ENCODE data around the gene CKLF.

Gene CKLF

GRCh38 chr16:66516808-66517585 lies 35.4 kb upstream of the CKLF start:
- H3K9me3 ChIP-seq (ENCODE audit: low read length), result no peaks in the 10 kb centered on the region
- H3K4me3 ChIP-seq (ENCODE audit: low read depth, low read length, poor library complexity, severe bottlenecking), result peak overlapping the region; percentile 61
- peak overlapping the region; percentile 95 for H3K27ac ChIP-seq (ENCODE audit: low read depth, low read length, poor library complexity, severe bottlenecking)
- H2AFZ ChIP-seq (ENCODE audit: low read length), result no peak overlapping the region
- no peaks in the 10 kb centered on the region for H3K36me3 ChIP-seq (ENCODE audit: insufficient read depth, low read length)
- H3K9ac ChIP-seq (ENCODE audit: low read length), result peak overlapping the region; percentile 78
- H3K27me3 ChIP-seq (ENCODE audit: insufficient read depth, low read length), result no peaks in the 10 kb centered on the region
- peaks cover 44% of the 10 kb centered on the region for H3K4me1 ChIP-seq (ENCODE audit: insufficient read depth, low read length, severe bottlenecking)
- peak overlapping the region; percentile 89 for H3K4me2 ChIP-seq (ENCODE audit: low read length)
- TF ChIP-seq, protein P1, sequence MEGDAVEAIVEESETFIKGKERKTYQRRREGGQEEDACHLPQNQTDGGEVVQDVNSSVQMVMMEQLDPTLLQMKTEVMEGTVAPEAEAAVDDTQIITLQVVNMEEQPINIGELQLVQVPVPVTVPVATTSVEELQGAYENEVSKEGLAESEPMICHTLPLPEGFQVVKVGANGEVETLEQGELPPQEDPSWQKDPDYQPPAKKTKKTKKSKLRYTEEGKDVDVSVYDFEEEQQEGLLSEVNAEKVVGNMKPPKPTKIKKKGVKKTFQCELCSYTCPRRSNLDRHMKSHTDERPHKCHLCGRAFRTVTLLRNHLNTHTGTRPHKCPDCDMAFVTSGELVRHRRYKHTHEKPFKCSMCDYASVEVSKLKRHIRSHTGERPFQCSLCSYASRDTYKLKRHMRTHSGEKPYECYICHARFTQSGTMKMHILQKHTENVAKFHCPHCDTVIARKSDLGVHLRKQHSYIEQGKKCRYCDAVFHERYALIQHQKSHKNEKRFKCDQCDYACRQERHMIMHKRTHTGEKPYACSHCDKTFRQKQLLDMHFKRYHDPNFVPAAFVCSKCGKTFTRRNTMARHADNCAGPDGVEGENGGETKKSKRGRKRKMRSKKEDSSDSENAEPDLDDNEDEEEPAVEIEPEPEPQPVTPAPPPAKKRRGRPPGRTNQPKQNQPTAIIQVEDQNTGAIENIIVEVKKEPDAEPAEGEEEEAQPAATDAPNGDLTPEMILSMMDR (IDR thresholded peaks at IDR 0.05; ENCODE audit: low read length), result no peak
- TF ChIP-seq EZH2 (IDR thresholded peaks at IDR 0.05; ENCODE audit: borderline replicate concordance, low read length), result no peak
- H3F3A ChIP-seq (ENCODE audit: insufficient read depth, low read length), result no peaks in the 10 kb centered on the region
- no peaks in the 10 kb centered on the region for H4K20me1 ChIP-seq (ENCODE audit: insufficient read depth, low read length)
- H3K79me2 ChIP-seq (ENCODE audit: insufficient read depth, low read length), result no peaks in the 10 kb centered on the region
- no peaks in the 10 kb centered on the region for H3K9me2 ChIP-seq (ENCODE audit: low read depth, low read length)

- peak overlapping the region; percentile 95 for H3K27ac ChIP-seq (ENCODE audit: low read depth, low read length, poor library complexity, severe bottlenecking)
- H3K9me2 ChIP-seq (ENCODE audit: low read depth, low read length), result no peaks in the 10 kb centered on the region
- no peaks in the 10 kb centered on the region for H3K27me3 ChIP-seq (ENCODE audit: insufficient read depth, low read length)
- peak overlapping the region; percentile 61 for H3K4me3 ChIP-seq (ENCODE audit: low read depth, low read length, poor library complexity, severe bottlenecking)
- no peaks in the 10 kb centered on the region for H3K9me3 ChIP-seq (ENCODE audit: low read length)
- H4K20me1 ChIP-seq (ENCODE audit: insufficient read depth, low read length), result no peaks in the 10 kb centered on the region
- TF ChIP-seq EZH2 (IDR thresholded peaks at IDR 0.05; ENCODE audit: borderline replicate concordance, low read length), result no peak
- TF ChIP-seq, protein P1 (IDR thresholded peaks at IDR 0.05; ENCODE audit: low read length), result no peak
- no peaks in the 10 kb centered on the region for H3K79me2 ChIP-seq (ENCODE audit: insufficient read depth, low read length)
- H3K36me3 ChIP-seq (ENCODE audit: insufficient read depth, low read length), result no peaks in the 10 kb centered on the region
- peak overlapping the region; percentile 89 for H3K4me2 ChIP-seq (ENCODE audit: low read length)
- no peaks in the 10 kb centered on the region for H3F3A ChIP-seq (ENCODE audit: insufficient read depth, low read length)
- no peak overlapping the region for H2AFZ ChIP-seq (ENCODE audit: low read length)
- peaks cover 51% of the 10 kb centered on the region for H3K4me1 ChIP-seq (ENCODE audit: insufficient read depth, low read length, severe bottlenecking)
- peak overlapping the region; percentile 78 for H3K9ac ChIP-seq (ENCODE audit: low read length)
Measured at GRCh38 chr16:66517586-66518263, 34.7 kb upstream of the CKLF start.

DNA sequence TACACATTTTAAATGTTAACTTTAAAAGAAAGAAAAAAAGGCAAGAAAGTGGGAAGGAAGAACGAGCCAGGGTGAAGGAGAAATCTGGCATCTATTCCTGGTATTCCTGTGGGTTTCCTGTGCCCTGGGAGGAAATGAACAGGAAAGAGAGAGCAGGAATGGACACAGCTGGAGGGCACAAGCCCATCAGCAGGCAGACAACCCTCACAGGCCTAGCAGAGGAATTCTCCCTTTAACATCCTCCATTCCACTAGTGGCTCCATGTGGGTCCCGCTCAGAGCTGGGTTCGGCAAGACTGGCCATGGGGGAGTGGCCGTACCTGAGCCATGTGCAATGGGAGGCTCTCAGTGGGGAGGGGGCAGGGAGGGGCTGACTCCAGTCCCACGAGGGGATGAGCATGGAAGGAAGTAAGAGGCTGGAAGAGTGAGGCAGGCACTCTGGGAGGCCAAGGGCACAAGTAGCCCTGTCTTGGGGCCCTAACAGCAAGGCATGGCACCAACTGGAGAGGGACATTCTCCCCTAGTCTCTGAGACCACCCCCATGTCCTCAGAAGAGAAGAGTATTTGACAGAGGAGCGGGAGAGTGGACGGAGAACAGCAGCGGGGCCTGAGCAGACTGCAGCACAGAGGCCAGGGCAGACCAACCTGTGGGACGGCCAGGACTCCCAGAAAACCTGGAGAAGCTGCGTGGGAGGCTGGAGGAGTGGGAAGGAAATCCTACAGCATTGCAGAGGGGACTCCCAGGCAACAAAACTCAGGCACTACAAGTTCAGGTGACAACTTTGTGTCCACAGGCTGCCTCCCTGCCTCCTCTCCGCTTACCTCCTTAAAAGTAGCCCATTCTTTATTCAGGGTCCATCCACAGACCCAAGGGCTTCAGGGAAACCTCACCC lies 32.6 kb upstream of the CKLF start:
- Histone ChIP-seq H3K9ac (ENCODE audit: low read length) (no peak overlapping the region), H3K27me3 (ENCODE audit: insufficient read depth, low read length) (no peaks in the 10 kb centered on the region), H3K27ac (ENCODE audit: low read depth, low read length, poor library complexity, severe bottlenecking) (peak overlapping the region; percentile 81), H4K20me1 (ENCODE audit: insufficient read depth, low read length) (no peaks in the 10 kb centered on the region), H3K4me2 (ENCODE audit: low read length) (no peak overlapping the region), H3K4me3 (ENCODE audit: low read depth, low read length, poor library complexity, severe bottlenecking) (no peak overlapping the region), H3K9me2 (ENCODE audit: low read depth, low read length) (no peaks in the 10 kb centered on the region), H3K79me2 (ENCODE audit: insufficient read depth, low read length) (no peaks in the 10 kb centered on the region), H3K9me3 (ENCODE audit: low read length) (no peaks in the 10 kb centered on the region), H3F3A (ENCODE audit: insufficient read depth, low read length) (no peaks in the 10 kb centered on the region), H2AFZ (ENCODE audit: low read length) (no peak overlapping the region), H3K36me3 (ENCODE audit: insufficient read depth, low read length) (no peaks in the 10 kb centered on the region), H3K4me1 (ENCODE audit: insufficient read depth, low read length, severe bottlenecking) (peaks cover 71% of the 10 kb centered on the region)
- no peak for TF ChIP-seq EZH2 (IDR thresholded peaks at IDR 0.05; ENCODE audit: borderline replicate concordance, low read length)
- TF ChIP-seq, protein P1 (IDR thresholded peaks at IDR 0.05; ENCODE audit: low read length), result no peak
